HG03354 (cell line): ENCODE measurements around the gene ZBTB3.
"Not testable (repeated sequence)": the region's sequence is repeated elsewhere in the genome, so short reads cannot be mapped to it uniquely, and the experiment has no call there.

Source experiments
- ATAC-seq: cut with Tn5 transposase; IDR thresholded peaks from one replicate; pipeline ENCODE4 v1.9.1; 2021; ENCODE audit warnings: mild to moderate bottlenecking; ENCODE audit not compliant: unreplicated experiment, poor library complexity, severe bottlenecking

ZBTB3 gene

GRCh38 chr11:62760867-62761227, 6.9 kb upstream of the ZBTB3 start:
- not testable (repeated sequence) for ATAC-seq

- no peak for ATAC-seq
Measured at GRCh38 chr11:62757846-62758788, 4.2 kb upstream of the ZBTB3 start.

- no peak for ATAC-seq
Measured at GRCh38 chr11:62755086-62755615, 1.2 kb upstream of the ZBTB3 start.

GRCh38 chr11:62752994-62753735, 795 bp downstream of the ZBTB3 start:
- ATAC-seq, result no peak

- no peak for ATAC-seq
Measured at GRCh38 chr11:62752177-62752785, 1.7 kb downstream of the ZBTB3 start.

GRCh38 chr11:62749931-62750330, 4.0 kb downstream of the ZBTB3 start:
- not testable (repeated sequence) for ATAC-seq

- ATAC-seq, result no peak
Measured at GRCh38 chr11:62747475-62748160, 6.3 kb downstream of the ZBTB3 start.

GRCh38 chr11:62737196-62737595, 16.8 kb downstream of the ZBTB3 start:
- ATAC-seq, result no peak

- no peak for ATAC-seq
Measured at GRCh38 chr11:62732830-62733229, 21.1 kb downstream of the ZBTB3 start.

GRCh38 chr11:62730076-62730475, 23.9 kb downstream of the ZBTB3 start:
- not testable (repeated sequence) for ATAC-seq

- ATAC-seq, result peak; percentile 24
Measured at GRCh38 chr11:62728171-62728988, 25.6 kb downstream of the ZBTB3 start, which contains the start of gene TTC9C. Gene TTC9C, plus strand, starts transcription at chr11:62728486. Its CDS starts 363 bp downstream, at chr11:62728849.

- ATAC-seq, result peak; percentile 62
Measured at GRCh38 chr11:62727872-62728170, 26.1 kb downstream of the ZBTB3 start.

GRCh38 chr11:62727165-62727871, 26.6 kb downstream of the ZBTB3 start, which contains the start of gene HNRNPUL2:
Gene HNRNPUL2, minus strand, starts transcription at chr11:62727457. Its CDS starts 301 bp downstream, at chr11:62727156.
- peak; percentile 71 for ATAC-seq

GRCh38 chr11:62726915-62727164, 27.1 kb downstream of the ZBTB3 start:
- no peak for ATAC-seq

GRCh38 chr11:62726156-62726914, 27.6 kb downstream of the ZBTB3 start:
- ATAC-seq, result no peak

- ATAC-seq, result no peak
Measured at GRCh38 chr11:62725646-62726045, 28.3 kb downstream of the ZBTB3 start.

- ATAC-seq, result no peak
Measured at GRCh38 chr11:62724171-62724570, 29.8 kb downstream of the ZBTB3 start.

GRCh38 chr11:62721994-62722393, 32.0 kb downstream of the ZBTB3 start:
- ATAC-seq, result no peak
